ACHN (cell line): ENCODE data around the gene PIGH.
"Not testable (repeated sequence)": the region's sequence is repeated elsewhere in the genome, so short reads cannot be mapped to it uniquely, and the experiment has no call there.

Experiments
- DNase-seq: peaks from one replicate; pipeline ENCODE4 v3.0.0-alpha.2; 2015
- in situ Hi-C: cut with HindIII; loops from 2 replicates; pipeline ENCODE4 v1.10.0; 2017; ENCODE audit warnings: low sequenced_read_pairs, low pct_ligation_motif_present, low pct_unique_long_range_greater_than_20kb

Gene PIGH

DNA sequence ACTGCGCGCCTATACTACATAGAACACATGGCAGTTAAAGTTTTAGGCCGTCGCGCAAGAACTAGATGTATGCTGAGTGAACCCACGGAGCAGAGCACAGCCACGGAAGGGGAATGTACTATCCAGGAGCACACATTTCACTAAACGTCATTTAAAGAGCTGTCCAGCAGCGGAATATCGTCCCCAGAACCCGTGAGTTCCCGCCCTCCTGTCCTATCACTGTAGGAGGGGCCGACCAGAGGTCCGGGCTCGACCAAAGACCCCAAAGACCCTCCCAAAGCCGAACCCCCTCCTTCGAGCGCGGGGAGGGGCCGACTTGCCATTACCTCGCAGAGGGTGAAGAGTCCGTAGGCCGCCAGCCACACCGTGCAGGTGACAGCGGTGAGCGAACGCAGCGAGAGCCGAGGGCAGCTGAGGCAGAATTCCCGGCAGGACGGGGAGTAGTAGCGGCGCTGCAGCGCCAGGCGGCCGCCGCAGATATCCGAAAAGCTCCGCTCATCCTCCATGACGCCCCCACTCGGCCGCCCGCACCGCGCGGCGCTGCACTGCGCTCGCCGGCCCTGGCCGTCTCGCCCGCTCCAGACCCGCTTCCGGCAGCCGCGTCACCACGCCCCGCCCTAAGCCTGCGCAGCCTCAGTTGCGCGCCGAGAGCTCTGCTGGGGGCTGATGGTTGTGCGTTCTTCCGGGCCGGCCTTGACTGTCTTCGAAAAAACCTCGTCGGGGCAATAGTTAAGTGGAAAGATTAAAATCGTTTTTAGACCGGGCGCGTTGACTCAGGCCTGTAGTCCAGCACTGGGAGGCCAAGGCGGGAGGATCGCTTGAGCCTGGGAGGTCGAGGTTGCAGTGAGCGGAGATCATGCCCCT is at the start of gene PIGH:
Gene PIGH (minus strand): TSS at position 571 of the 864 bp plus-strand sequence. CDS start 65 bp downstream, at position 506.
- in situ Hi-C loops = no loop called here
- DNase-seq = peak; percentile 87

DNA sequence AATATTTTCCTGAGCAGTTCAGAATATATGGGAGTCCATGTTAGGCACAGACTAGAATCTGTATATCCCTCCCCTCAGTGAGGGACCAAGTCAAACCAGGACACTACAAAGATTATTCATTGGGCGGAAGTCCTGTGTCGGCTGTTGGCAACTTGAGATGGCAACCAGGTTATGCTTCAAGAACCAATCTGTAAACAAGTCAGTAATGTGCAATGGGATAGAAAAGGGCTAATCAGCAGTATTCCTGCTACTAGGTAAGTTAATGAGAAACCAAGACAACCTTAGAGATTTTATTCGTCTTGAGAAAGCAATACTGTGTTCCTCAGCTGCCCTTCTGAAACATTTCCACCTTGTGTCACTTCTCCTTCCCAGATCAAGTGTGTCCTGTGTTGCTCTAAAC is 46.1 kb upstream of the PIGH start:
- in situ Hi-C loops = no loop called here
- DNase-seq = no peak

DNA sequence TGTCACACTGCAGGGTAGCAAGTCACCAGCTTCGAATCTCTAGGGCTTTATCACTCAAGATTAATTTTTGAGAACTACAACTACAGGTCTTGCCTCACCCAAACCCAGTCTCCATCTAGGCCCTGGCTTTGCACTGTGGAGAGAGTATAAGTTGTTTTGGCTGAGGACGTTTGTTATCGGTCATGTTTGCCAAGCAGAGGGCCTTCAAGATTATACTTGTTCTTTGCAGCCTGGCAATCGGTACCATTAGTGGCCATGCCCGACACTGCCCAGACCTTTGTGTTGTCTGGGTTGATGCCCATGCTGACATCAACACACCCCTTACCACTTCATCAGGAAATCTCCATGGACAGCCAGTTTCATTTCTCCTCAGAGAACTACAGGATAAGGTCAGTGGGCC is 45.3 kb upstream of the PIGH start:
- in situ Hi-C loops = no loop called here
- DNase-seq = no peak

DNA sequence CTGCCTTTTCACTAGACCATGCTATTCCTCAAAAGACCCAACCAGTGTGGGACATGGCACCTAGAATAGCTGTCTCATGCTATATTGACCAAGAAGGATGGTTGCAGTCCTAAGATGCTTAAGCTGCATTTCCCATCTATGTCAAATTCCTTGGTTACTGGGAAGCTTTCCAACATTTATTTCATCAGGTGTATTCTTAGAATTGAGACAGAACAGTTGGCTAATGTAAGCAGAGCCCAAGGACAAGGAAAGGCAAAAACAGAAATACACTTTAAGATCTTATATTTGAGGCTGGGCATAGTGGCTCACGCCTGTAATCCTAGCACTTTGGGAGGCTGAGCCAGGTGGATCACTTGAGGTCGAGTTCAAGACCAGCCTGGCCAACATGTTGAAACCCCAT is 44.4 kb upstream of the PIGH start:
- in situ Hi-C loops = no loop called here
- no peak for DNase-seq

- in situ Hi-C loops = no loop called here
- DNase-seq = no peak
Measured at GRCh38 chr14:67643713-67644112, 43.6 kb upstream of the PIGH start.

DNA sequence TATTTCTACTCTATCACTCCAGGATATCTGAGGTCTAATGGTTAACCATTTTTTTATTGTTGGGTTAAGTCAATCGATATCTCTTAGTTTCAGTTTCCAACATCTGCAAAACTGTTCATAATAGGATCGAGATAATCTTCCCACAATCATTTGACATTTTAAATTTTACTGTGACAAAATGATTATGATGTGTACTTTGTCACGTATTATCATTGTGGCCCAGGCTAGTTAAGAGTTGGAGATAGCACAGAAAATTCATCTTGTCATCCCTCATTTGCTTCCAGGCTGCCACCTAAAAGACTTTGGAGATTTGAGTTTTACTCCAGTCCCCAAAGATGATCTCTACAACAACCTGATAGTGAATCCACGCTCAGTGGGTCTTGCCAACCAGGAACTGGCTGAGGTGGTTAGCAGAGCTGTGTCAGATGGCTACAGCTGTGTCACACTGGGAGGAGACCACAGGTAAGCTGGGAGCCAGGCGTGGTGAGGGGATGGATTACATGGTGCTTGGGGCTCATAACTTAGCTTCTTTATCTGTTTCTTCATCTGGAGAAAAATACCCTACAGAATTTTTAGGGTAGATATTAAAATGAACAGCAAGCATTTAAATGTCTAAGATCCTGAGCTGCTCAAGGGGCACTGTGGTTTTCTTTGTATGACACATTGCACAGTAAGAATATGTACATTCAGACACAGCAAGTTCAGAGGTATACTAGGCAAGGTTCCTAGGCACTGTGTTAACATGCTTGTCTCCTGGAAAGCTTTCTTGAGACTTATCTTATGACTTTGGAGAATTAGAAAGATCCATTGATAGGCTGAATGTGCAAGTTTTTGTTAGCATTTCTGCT is 42.1 kb upstream of the PIGH start:
- DNase-seq = no peak

GRCh38 chr14:67641480-67641879 is 41.4 kb upstream of the PIGH start:
- no peak for DNase-seq
- in situ Hi-C loops = no loop called here

More for the DNA sequence above, 42.1 kb upstream of the PIGH start:
- in situ Hi-C loops = no loop called here

- DNase-seq = no peak
- in situ Hi-C loops = no loop called here
Measured at GRCh38 chr14:67638642-67639041, 38.6 kb upstream of the PIGH start.

GRCh38 chr14:67636361-67636919 is 36.4 kb upstream of the PIGH start:
- in situ Hi-C loops = no loop called here
- no peak for DNase-seq

DNA sequence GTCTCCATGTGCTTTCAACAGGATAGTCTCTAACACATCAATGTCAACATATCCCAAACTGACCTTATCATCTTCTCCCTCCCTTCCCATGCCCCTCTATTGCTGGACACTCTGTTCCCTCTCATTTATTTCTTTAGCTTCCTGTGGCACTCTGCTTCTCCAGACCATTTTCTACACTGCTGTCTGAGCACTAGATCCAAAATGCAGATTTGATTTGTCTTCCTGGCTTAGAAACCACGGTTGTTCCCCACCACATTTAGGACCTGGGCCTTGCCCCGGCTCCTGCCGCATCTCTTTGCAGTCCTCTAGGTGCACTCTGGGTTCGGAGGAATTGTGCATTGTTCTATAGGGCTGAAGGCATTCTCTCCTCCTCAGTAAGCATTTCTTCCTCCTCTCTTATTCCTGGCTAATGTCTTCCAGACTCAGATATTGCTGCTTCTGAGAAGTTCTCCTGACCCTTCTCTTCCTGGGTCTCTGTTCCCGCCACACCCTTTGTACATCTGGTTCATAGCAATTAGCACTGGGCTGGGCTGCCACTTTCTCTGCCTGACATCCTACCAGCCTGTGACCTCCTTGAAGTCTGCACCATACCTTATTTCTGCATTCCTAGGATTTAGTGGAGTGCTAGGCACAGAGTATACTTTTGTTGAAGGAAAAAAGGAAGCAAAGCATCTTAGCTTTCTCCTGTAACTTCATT is 33.5 kb upstream of the PIGH start:
- no peak for DNase-seq
- in situ Hi-C loops = no loop called here

DNA sequence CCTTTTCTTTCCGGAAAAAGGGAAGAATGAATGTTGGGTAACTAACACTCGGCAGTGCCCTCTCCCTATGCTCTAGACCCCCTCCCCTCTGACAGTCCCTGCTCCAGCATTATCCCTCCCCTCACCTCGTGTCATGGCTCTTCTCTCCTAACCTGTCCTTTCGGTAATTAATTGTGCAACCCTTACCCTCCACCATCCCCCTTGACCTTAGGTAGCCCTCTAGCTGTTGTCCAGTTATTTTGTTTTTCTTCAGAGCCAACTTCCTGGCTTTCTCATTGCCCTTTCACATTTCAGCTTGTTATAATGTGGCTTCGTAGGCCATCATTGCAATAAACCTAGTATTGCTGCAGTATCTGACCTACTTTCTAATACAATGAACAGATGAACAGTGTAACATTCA is 30.9 kb upstream of the PIGH start:
- no peak for DNase-seq
- in situ Hi-C loops = no loop called here

DNA sequence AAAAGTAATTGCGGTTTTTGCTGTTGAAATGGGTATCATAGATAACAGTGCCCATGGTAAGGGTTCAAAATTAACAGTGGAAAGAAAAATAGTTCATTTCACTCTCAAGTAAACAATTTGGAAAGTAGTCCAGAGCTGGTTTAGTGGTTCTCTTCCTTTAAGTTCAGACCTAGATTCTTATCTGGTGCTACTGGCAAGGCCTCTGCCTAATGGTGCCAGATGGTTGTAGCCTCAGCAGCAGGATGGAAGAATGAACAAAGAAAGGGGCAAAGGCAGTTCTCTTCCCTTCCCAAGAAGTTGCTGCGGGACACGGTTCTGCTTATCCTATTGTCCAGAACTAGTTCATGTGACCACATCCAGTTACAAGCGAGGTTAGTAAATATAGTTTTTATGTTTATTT is 30.1 kb upstream of the PIGH start:
- in situ Hi-C loops = no loop called here
- no peak for DNase-seq

GRCh38 chr14:67627519-67627918 is 27.5 kb upstream of the PIGH start:
- DNase-seq = no peak
- in situ Hi-C loops = no loop called here

DNA sequence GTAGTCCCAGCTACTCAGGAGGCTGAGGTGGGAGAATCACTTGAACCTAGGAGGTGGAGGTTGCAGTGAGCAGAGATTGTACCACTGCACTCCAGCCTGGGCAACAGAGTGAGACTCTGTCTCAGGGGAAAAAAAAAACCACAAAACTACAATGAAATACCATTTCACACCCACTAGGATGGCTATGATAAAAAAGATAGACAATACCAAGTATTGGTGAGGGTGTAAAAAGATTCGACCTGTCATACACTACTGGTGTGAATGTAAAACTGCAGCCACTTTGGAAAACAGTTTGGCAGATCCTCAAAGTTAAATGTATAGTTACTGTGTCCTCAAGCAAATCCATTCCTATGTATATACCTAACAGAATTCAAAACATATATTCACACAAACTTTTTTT is 26.1 kb upstream of the PIGH start:
- DNase-seq, in situ Hi-C loops: not testable (repeated sequence)

DNA sequence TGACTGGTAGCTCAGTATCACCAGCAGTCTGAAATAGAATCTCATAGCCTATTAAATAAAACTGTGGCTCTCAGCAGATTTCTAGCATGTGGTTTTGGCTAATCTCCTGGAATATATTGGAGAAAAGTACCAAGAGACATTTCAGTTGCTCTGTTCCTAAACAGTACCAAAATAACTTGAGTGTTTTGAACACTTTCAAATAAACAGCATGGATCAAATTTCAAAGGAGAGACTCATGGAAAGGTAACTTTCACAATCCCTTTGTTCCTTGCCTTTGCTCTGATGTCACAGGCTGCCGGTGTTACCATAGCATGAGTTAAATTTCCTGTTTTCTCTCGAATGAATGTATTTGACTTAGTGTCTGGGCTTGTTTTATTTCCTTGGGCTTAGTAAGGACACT is 23.0 kb upstream of the PIGH start:
- in situ Hi-C loops = no loop called here
- no peak for DNase-seq

GRCh38 chr14:67622675-67623074 is 22.6 kb upstream of the PIGH start:
- DNase-seq = peak; percentile 26
- in situ Hi-C loops = no loop called here

DNA sequence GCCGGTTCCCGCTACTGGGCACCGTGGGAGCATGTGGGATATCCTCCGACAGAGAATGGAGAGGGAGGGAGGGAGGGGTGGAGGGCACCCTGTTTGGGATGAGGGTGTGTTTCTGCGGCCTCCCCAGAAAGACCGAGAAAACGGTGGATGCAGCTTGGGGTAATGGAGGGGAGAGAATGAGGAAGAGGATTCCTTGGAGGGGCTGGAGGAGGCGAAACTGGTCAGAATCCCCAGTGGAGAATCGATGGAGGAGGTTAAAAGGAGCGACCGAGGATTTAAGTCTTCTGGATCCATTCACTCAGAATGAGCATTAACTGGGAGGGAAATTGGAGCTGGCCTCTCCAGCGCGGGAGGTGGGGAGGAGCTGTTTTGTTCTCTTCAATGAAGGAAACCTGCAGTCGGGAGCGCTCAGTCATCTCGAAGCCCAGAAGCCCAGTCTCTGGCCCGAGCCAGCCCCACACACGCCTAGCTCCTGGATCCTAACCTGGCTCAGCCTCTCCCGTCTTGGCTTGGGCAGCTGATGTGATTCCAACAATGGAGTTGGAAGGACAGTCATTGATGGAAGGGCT is 20.2 kb upstream of the PIGH start:
- in situ Hi-C loops = no loop called here
- no peak for DNase-seq

- peak; percentile 95 for DNase-seq
- in situ Hi-C loops = no loop called here
Measured at GRCh38 chr14:67619446-67620216, 19.6 kb upstream of the PIGH start, which contains the start of gene ARG2. TSS of gene ARG2 (plus strand) at chr14:67619920. CDS start at chr14:67619978, 58 bp downstream.
